Activated T-cell treated with anti-CD3 and anti-CD28 coated beads, Interleukin-2, amount 50 U/mL, for 24 hours (primary cell): ENCODE data around the gene HMGN4.

Experiments used
- DNase-seq: peaks from one replicate; pipeline ENCODE4 v3.0.0-alpha.2; 2020
- H3K27ac Mint-ChIP-seq: 2 replicates; pipeline ENCODE4 v1.8.0; 2020; ENCODE audit warnings: mild to moderate bottlenecking, mixed read lengths
- H3K27me3 Mint-ChIP-seq: 2 replicates; pipeline ENCODE4 v1.8.0; 2020; ENCODE audit warnings: mixed read lengths
- H3K36me3 Mint-ChIP-seq: 2 replicates; pipeline ENCODE4 v1.8.0; 2020; ENCODE audit warnings: low read depth, mixed read lengths
- H3K4me1 Mint-ChIP-seq: 2 replicates; pipeline ENCODE4 v1.8.0; 2020; ENCODE audit warnings: low read depth, mixed read lengths
- H3K4me3 Mint-ChIP-seq: 2 replicates; pipeline ENCODE4 v1.8.0; 2020; ENCODE audit warnings: mild to moderate bottlenecking, moderate library complexity, mixed read lengths
- H3K9me3 Mint-ChIP-seq: 2 replicates; pipeline ENCODE4 v1.8.0; 2020; ENCODE audit warnings: mixed read lengths

HMGN4 gene

GRCh38 chr6:26570027-26570809 is 32.1 kb downstream of the HMGN4 start:
- DNase-seq, result no peak
- no peaks in the 10 kb centered on the region for H3K9me3 Mint-ChIP-seq
- H3K36me3 Mint-ChIP-seq, result peaks cover 9% of the 10 kb centered on the region
- H3K27ac Mint-ChIP-seq, result no peak overlapping the region
- H3K4me3 Mint-ChIP-seq, result no peak overlapping the region
- peaks cover 36% of the 10 kb centered on the region for H3K4me1 Mint-ChIP-seq
- peaks cover 2% of the 10 kb centered on the region for H3K27me3 Mint-ChIP-seq

GRCh38 chr6:26571592-26572296 is 33.6 kb downstream of the HMGN4 start:
- peaks cover 9% of the 10 kb centered on the region for H3K36me3 Mint-ChIP-seq
- H3K27me3 Mint-ChIP-seq, result peaks cover 2% of the 10 kb centered on the region
- H3K4me1 Mint-ChIP-seq, result peaks cover 41% of the 10 kb centered on the region
- H3K27ac Mint-ChIP-seq, result peak overlapping the region; percentile 95
- peak; percentile 75 for DNase-seq
- H3K4me3 Mint-ChIP-seq, result peak overlapping the region; percentile 86
- H3K9me3 Mint-ChIP-seq, result no peaks in the 10 kb centered on the region

- Mint-ChIP-seq H3K9me3 (peaks cover 11% of the 10 kb centered on the region), H3K4me1 (peaks cover 47% of the 10 kb centered on the region), H3K36me3 (peaks cover 3% of the 10 kb centered on the region), H3K4me3 (no peak overlapping the region), H3K27me3 (no peaks in the 10 kb centered on the region), H3K27ac (no peak overlapping the region)
- no peak for DNase-seq
These were observed 37.4 kb downstream of the HMGN4 start for GRCh38 chr6:26575494-26575939.

GRCh38 chr6:26576407-26576843 is 38.3 kb downstream of the HMGN4 start:
- Mint-ChIP-seq H3K9me3 (peaks cover 11% of the 10 kb centered on the region), H3K27ac (peak overlapping the region; percentile 94), H3K36me3 (peaks cover 3% of the 10 kb centered on the region), H3K27me3 (no peaks in the 10 kb centered on the region), H3K4me3 (no peak overlapping the region), H3K4me1 (peaks cover 50% of the 10 kb centered on the region)
- no peak for DNase-seq

- peaks cover 43% of the 10 kb centered on the region for H3K4me1 Mint-ChIP-seq
- H3K27me3 Mint-ChIP-seq, result no peaks in the 10 kb centered on the region
- peak; percentile 81 for DNase-seq
- no peaks in the 10 kb centered on the region for H3K36me3 Mint-ChIP-seq
- peaks cover 11% of the 10 kb centered on the region for H3K9me3 Mint-ChIP-seq
- peak overlapping the region; percentile 79 for H3K4me3 Mint-ChIP-seq
- H3K27ac Mint-ChIP-seq, result peak overlapping the region; percentile 94
These were observed 39.0 kb downstream of the HMGN4 start for GRCh38 chr6:26576929-26577719.

- H3K27me3 Mint-ChIP-seq, result no peaks in the 10 kb centered on the region
- peaks cover 11% of the 10 kb centered on the region for H3K9me3 Mint-ChIP-seq
- no peak for DNase-seq
- H3K4me3 Mint-ChIP-seq, result peak overlapping the region; percentile 79
- H3K27ac Mint-ChIP-seq, result peak overlapping the region; percentile 94
- H3K36me3 Mint-ChIP-seq, result no peaks in the 10 kb centered on the region
- H3K4me1 Mint-ChIP-seq, result peaks cover 40% of the 10 kb centered on the region
These were observed 39.5 kb downstream of the HMGN4 start for GRCh38 chr6:26577720-26578072.

GRCh38 chr6:26578279-26578678 is 40.1 kb downstream of the HMGN4 start:
- Mint-ChIP-seq H3K36me3 (no peaks in the 10 kb centered on the region), H3K27ac (no peak overlapping the region)

GRCh38 chr6:26578741-26579140 is 40.6 kb downstream of the HMGN4 start:
- no peak for DNase-seq
- peaks cover 11% of the 10 kb centered on the region for H3K9me3 Mint-ChIP-seq
- peaks cover 30% of the 10 kb centered on the region for H3K4me1 Mint-ChIP-seq
- no peaks in the 10 kb centered on the region for H3K36me3 Mint-ChIP-seq
- H3K27ac Mint-ChIP-seq, result no peak overlapping the region
- no peak overlapping the region for H3K4me3 Mint-ChIP-seq
- H3K27me3 Mint-ChIP-seq, result peaks cover 7% of the 10 kb centered on the region

More at GRCh38 chr6:26578279-26578678, 40.1 kb downstream of the HMGN4 start:
- Mint-ChIP-seq H3K9me3 (peaks cover 11% of the 10 kb centered on the region), H3K4me3 (no peak overlapping the region), H3K4me1 (peaks cover 35% of the 10 kb centered on the region), H3K27me3 (peaks cover 3% of the 10 kb centered on the region)
- DNase-seq, result no peak

- no peaks in the 10 kb centered on the region for H3K36me3 Mint-ChIP-seq
- peaks cover 27% of the 10 kb centered on the region for H3K4me1 Mint-ChIP-seq
- no peak overlapping the region for H3K27ac Mint-ChIP-seq
- no peak for DNase-seq
- peaks cover 11% of the 10 kb centered on the region for H3K9me3 Mint-ChIP-seq
- no peak overlapping the region for H3K4me3 Mint-ChIP-seq
- peaks cover 23% of the 10 kb centered on the region for H3K27me3 Mint-ChIP-seq
These were observed 43.2 kb downstream of the HMGN4 start for GRCh38 chr6:26581164-26581915.

GRCh38 chr6:26588965-26589364 is 50.8 kb downstream of the HMGN4 start:
- no peaks in the 10 kb centered on the region for H3K36me3 Mint-ChIP-seq
- DNase-seq, result no peak
- H3K27me3 Mint-ChIP-seq, result peaks cover 43% of the 10 kb centered on the region
- H3K9me3 Mint-ChIP-seq, result no peaks in the 10 kb centered on the region
- no peak overlapping the region for H3K4me3 Mint-ChIP-seq
- no peak overlapping the region for H3K27ac Mint-ChIP-seq
- peaks cover 1% of the 10 kb centered on the region for H3K4me1 Mint-ChIP-seq

- Mint-ChIP-seq H3K36me3 (no peaks in the 10 kb centered on the region), H3K4me3 (no peak overlapping the region), H3K4me1 (peaks cover 12% of the 10 kb centered on the region), H3K27me3 (peaks cover 35% of the 10 kb centered on the region), H3K27ac (no peak overlapping the region), H3K9me3 (no peaks in the 10 kb centered on the region)
- DNase-seq, result no peak
These were observed 54.5 kb downstream of the HMGN4 start for GRCh38 chr6:26592649-26593048.

GRCh38 chr6:26593278-26594130 is 55.3 kb downstream of the HMGN4 start:
- Mint-ChIP-seq H3K9me3 (no peaks in the 10 kb centered on the region), H3K27me3 (peaks cover 35% of the 10 kb centered on the region), H3K36me3 (no peaks in the 10 kb centered on the region), H3K27ac (no peak overlapping the region), H3K4me1 (peaks cover 21% of the 10 kb centered on the region), H3K4me3 (no peak overlapping the region)
- DNase-seq, result no peak

GRCh38 chr6:26594131-26594498 is 55.9 kb downstream of the HMGN4 start:
- H3K4me1 Mint-ChIP-seq, result peaks cover 24% of the 10 kb centered on the region
- H3K4me3 Mint-ChIP-seq, result no peak overlapping the region
- H3K9me3 Mint-ChIP-seq, result no peaks in the 10 kb centered on the region
- peaks cover 35% of the 10 kb centered on the region for H3K27me3 Mint-ChIP-seq
- DNase-seq, result no peak
- H3K27ac Mint-ChIP-seq, result no peak overlapping the region
- H3K36me3 Mint-ChIP-seq, result peaks cover 1% of the 10 kb centered on the region
